Stomach (tissue), 4 donors: ENCODE data around the gene OPCML.

Experiments
- POLR2A ChIP-seq, 4 donors: fragments of 450-650 bp; IDR thresholded peaks; one replicate each; pipeline ENCODE4 v1.6.1; 2016; ENCODE audit warnings: antibody characterized with exemption in 4 of 4, control low read depth in 2 of 4, mild to moderate bottlenecking in 1 of 4, moderate library complexity in 1 of 4
- POLR2AphosphoS5 ChIP-seq, 3 donors: sonication (generic); formaldehyde crosslinking; IDR thresholded peaks; one replicate each; pipeline ENCODE4 v1.6.1; 2016; ENCODE audit warnings: antibody characterized with exemption in 3 of 3
- TF ChIP-seq, protein P1 (sequence below), 7 experiments: fragments of 450-650 bp in 4 of 7; fragments of 200-600 bp in 3 of 7; sonication (generic) in 3 of 7; IDR thresholded peaks; one replicate each; pipeline ENCODE4 v1.5.1; 2016 to 2019; ENCODE audit warnings: antibody characterized with exemption in 7 of 7, control low read depth in 2 of 7, mild to moderate bottlenecking in 1 of 7

DNA sequence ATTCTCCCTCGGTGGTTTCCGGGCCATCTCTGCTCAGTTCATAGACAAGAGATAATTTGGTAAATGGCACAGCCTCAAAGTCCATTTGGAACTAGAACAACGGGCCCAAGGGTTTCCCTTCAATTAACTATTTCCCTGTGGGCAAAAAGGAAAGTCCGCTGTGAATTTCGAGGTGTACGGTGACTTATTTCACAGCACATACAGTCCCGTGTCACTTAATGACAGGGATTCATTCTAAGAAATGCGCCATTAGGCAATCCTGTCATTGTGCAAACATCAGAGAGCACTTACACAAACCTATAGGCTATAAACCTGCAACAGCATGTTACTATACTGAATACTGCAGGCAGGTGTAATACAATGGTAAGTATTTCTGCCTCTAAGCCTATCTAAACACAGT, 551.6 kb downstream of the OPCML start:
- TF ChIP-seq, protein P1, sequence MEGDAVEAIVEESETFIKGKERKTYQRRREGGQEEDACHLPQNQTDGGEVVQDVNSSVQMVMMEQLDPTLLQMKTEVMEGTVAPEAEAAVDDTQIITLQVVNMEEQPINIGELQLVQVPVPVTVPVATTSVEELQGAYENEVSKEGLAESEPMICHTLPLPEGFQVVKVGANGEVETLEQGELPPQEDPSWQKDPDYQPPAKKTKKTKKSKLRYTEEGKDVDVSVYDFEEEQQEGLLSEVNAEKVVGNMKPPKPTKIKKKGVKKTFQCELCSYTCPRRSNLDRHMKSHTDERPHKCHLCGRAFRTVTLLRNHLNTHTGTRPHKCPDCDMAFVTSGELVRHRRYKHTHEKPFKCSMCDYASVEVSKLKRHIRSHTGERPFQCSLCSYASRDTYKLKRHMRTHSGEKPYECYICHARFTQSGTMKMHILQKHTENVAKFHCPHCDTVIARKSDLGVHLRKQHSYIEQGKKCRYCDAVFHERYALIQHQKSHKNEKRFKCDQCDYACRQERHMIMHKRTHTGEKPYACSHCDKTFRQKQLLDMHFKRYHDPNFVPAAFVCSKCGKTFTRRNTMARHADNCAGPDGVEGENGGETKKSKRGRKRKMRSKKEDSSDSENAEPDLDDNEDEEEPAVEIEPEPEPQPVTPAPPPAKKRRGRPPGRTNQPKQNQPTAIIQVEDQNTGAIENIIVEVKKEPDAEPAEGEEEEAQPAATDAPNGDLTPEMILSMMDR (IDR thresholded peaks at IDR 0.05): no peak
- TF ChIP-seq POLR2AphosphoS5 (IDR thresholded peaks at IDR 0.05) (no peak), POLR2A (IDR thresholded peaks at IDR 0.05) (no peak)
